ENCODE results near the gene PAAF1.
A peak's percentile ranks its signal among the peaks of the same experiment; 100 is the strongest.

The PAAF1 gene

GRCh38 chr11:73972187-73972586, 95.4 kb downstream of the PAAF1 start:
- no peak for DNase-seq (ENCODE audit: low read depth, low spot score)

GRCh38 chr11:73972620-73973449, 96.0 kb downstream of the PAAF1 start:
- DNase-seq (ENCODE audit: low read depth, low spot score), result no peak

GRCh38 chr11:73974604-73975478, 98.0 kb downstream of the PAAF1 start:
- no peak for DNase-seq (ENCODE audit: low read depth, low spot score)

- no peak for DNase-seq (ENCODE audit: low read depth, low spot score)
Measured at GRCh38 chr11:73975479-73975757, 98.6 kb downstream of the PAAF1 start.

- DNase-seq (ENCODE audit: low read depth, low spot score), result no peak
Measured at GRCh38 chr11:73976451-73977151, 99.8 kb downstream of the PAAF1 start.

- no peak for DNase-seq (ENCODE audit: low read depth, low spot score)
Measured at GRCh38 chr11:73977856-73978519, 101.2 kb downstream of the PAAF1 start.

GRCh38 chr11:73978576-73979086, 101.8 kb downstream of the PAAF1 start:
- DNase-seq (ENCODE audit: low read depth, low spot score), result no peak

- peak; percentile 69 for DNase-seq (ENCODE audit: low read depth, low spot score)
Measured at GRCh38 chr11:73980001-73980961, 103.5 kb downstream of the PAAF1 start.
